Left ventricle myocardium inferior (tissue), 1 donor: ENCODE data around the gene STK4. TPM values are rescaled to one million over a fixed set of nuclear protein-coding genes. Genes with fewer than 3 reads are reported as not detected.

ENCODE experiments used
- DNase-seq: peaks from one replicate; pipeline ENCODE4 v3.0.0-alpha.2; 2020
- H3K27ac ChIP-seq: fragments of 200-600 bp; replicated peaks from 2 replicates; pipeline ENCODE4 v1.8.0; 2021
- H3K27me3 ChIP-seq: fragments of 200-600 bp; 2 replicates; pipeline ENCODE4 v1.8.0; 2021; ENCODE audit warnings: low read depth
- H3K36me3 ChIP-seq: fragments of 200-600 bp; 2 replicates; pipeline ENCODE4 v1.8.0; 2021
- H3K4me1 ChIP-seq: fragments of 200-600 bp; 2 replicates; pipeline ENCODE4 v1.8.0; 2021
- H3K4me3 ChIP-seq: fragments of 200-600 bp; 2 replicates; pipeline ENCODE4 v1.8.0; 2021; ENCODE audit warnings: mild to moderate bottlenecking, moderate library complexity
- H3K9me3 ChIP-seq: fragments of 200-600 bp; replicated peaks from 2 replicates; pipeline ENCODE4 v1.8.0; 2021
- CTCF ChIP-seq: fragments of 200-600 bp; IDR thresholded peaks from 2 replicates; pipeline ENCODE4 v1.8.0; 2021; ENCODE audit warnings: antibody characterized with exemption, mild to moderate bottlenecking, borderline replicate concordance
- intact Hi-C: fragments of 100-400 bp; cut with micrococcal nuclease; formaldehyde crosslinking; loops from one replicate; pipeline ENCODE4 v1.11.0; 2022
- total RNA-seq: library from RNA; stranded (reverse); fragmentation: NEBNext Ultra II Directional; extraction: Animal tissue kit (Norgen Biotek cat#: 25700); gene quantifications from one replicate; pipeline ENCODE4 v1.2.1, GENCODE V29; 2021
- donor health status: DM: no; HTN: yes; CAD: no; lungs with severe emphysema.

The STK4 gene
- total RNA-seq, 1 donor from 2014 or later: 9.8 TPM

- Histone ChIP-seq H3K4me1 (peaks cover 17% of the 10 kb centered on the region), H3K36me3 (no peaks in the 10 kb centered on the region), H3K4me3 (peak overlapping the region; percentile 53), H3K27ac (no peak overlapping the region), H3K27me3 (peaks cover 65% of the 10 kb centered on the region), H3K9me3 (no peaks in the 10 kb centered on the region)
- intact Hi-C loops: no loop called here
- TF ChIP-seq CTCF: peak; percentile 33
- no peak for DNase-seq
These were observed 131.3 kb downstream of the STK4 start for GRCh38 chr20:45097485-45098102.

- no peak for DNase-seq
- no peaks in the 10 kb centered on the region for H3K36me3 ChIP-seq
- H3K27ac ChIP-seq: no peak overlapping the region
- peaks cover 71% of the 10 kb centered on the region for H3K27me3 ChIP-seq
- no peak for TF ChIP-seq CTCF
- intact Hi-C loops: no loop called here
- H3K4me1 ChIP-seq: peaks cover 17% of the 10 kb centered on the region
- H3K9me3 ChIP-seq: no peaks in the 10 kb centered on the region
- peak overlapping the region; percentile 53 for H3K4me3 ChIP-seq
These were observed 131.9 kb downstream of the STK4 start for GRCh38 chr20:45098103-45098773.

GRCh38 chr20:45100563-45101245 is 134.4 kb downstream of the STK4 start, which contains the start of gene KCNS1:
TSS of gene KCNS1 (minus strand) at chr20:45101127. CDS start at chr20:45099236, 1,891 bp downstream.
- no peak for DNase-seq
- H3K27ac ChIP-seq: no peak within 1 kb of the TSS
- H3K9me3 ChIP-seq: no peaks in the 10 kb centered on the region
- H3K27me3 ChIP-seq: peaks cover 86% of the 10 kb centered on the region
- intact Hi-C loops: no loop called here
- H3K4me1 ChIP-seq: peaks cover 14% of the 10 kb centered on the region
- peak within 1 kb of the TSS; percentile 29 for H3K4me3 ChIP-seq
- no peaks in the 10 kb centered on the region for H3K36me3 ChIP-seq
- TF ChIP-seq CTCF: no peak

DNA sequence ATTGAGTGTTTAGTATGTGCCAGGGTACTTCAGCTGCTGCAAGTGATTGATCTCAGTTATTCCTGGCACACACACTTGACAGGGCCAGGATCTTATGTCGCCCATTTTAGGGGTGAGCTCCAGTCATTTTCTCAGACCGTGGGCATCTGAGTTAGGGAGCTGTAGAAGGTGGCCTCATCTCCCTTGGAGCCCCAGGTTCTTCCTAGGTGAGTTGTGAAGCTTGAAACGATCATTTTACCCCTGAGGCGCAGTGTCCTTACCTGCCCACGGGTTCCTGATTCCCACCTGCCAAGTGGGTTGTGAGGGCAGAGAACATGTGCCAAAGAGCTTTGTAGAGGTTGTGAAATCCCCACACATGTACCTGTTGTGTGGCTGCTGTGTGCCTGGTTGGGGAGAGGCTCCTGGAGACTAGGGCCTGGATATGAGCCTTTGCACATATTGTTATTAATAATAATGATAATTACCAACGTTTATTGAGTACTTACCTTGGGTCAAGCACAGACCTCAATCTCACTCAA is 135.1 kb downstream of the STK4 start:
- peaks cover 84% of the 10 kb centered on the region for H3K27me3 ChIP-seq

More for the DNA sequence above, 135.1 kb downstream of the STK4 start:
- intact Hi-C loops: no loop called here
- no peaks in the 10 kb centered on the region for H3K36me3 ChIP-seq
- H3K4me3 ChIP-seq: no peak overlapping the region
- H3K9me3 ChIP-seq: no peaks in the 10 kb centered on the region
- DNase-seq: no peak
- no peak overlapping the region for H3K27ac ChIP-seq
- peaks cover 14% of the 10 kb centered on the region for H3K4me1 ChIP-seq
- TF ChIP-seq CTCF: no peak
